ACHN (cell line): ENCODE results near the gene HSD17B3.
A peak's percentile ranks its signal among the peaks of the same experiment; 100 is the strongest.
"Not testable (repeated sequence)": the region's sequence is repeated elsewhere in the genome, so short reads cannot be mapped to it uniquely, and the experiment has no call there.

Source experiments
- DNase-seq: peaks from one replicate; pipeline ENCODE4 v3.0.0-alpha.2; 2015
- in situ Hi-C: cut with HindIII; loops from 2 replicates; pipeline ENCODE4 v1.10.0; 2017; ENCODE audit warnings: low sequenced_read_pairs, low pct_ligation_motif_present, low pct_unique_long_range_greater_than_20kb

The HSD17B3 gene

DNA sequence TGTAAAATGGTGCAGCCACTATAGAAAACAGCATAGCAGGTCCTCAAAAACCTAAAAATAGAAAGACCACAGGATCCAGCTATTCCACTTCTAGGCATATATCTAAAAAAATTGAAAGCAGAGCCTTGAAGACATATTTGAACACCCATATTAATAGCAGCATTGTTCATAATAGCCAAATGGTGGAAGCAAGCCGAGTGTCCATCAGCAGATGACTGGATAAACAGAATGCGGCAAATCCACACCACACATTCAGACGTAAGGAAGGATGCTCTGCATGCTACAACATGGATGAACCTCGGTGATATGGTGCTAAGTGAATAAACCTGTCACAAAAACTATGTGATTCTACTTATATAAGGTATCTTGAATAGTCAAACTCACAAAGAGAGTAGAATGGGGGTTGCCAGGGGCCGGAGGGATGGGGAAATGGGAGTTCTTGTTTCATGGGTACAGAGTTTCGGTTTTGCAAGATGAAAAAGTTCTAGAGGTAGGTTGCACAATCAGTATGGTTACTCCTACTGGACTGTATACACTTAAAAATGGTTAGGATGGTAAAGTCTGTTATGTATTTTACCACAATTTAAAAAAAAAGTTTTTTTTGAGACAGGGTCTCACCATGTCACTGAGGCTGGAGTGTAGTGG is 17.1 kb upstream of the HSD17B3 start:
- no peak for DNase-seq
- in situ Hi-C loops: no loop called here

GRCh38 chr9:96317335-96317980 is 15.5 kb upstream of the HSD17B3 start:
- peak; percentile 40 for DNase-seq
- in situ Hi-C loops: no loop called here

DNA sequence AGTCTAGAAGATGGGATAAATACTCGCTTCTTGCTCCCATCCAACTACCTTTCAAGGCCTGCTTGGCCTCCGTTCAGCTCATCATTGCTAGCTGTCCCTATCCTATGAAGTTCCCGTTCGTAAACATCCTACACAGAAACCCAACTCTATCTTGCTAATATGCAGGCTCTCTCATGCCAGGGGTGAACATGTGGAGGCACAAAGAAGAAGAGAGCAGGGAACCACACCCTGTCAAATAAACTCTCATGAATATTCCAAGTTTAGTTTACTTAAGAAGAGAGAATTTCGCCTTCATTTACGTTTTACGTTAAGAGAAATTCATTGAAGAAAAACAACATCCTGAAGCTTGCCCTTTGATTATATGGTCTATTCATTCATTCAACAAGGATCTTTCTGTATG is 7.9 kb upstream of the HSD17B3 start:
- DNase-seq: no peak
- in situ Hi-C loops: no loop called here

DNA sequence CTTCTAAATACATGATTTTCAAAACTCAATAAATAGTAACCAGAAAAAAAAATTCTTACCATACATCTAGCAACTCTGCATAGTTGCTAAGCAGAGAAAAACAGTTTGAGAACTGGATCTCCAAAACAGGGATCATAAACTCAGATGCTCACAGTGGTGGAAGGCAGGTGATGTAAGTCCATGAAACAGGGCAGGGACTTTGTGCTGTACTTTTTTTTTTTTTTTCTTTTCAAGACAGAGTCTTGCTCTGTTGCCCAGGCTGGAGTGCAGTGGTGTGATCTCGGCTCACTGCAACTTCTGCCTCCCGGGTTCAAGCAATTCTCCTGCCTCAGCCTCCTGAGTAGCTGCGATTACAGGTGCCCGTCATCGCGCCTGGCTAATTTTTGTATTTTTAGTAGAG is 5.0 kb upstream of the HSD17B3 start:
- in situ Hi-C loops, DNase-seq: not testable (repeated sequence)

DNA sequence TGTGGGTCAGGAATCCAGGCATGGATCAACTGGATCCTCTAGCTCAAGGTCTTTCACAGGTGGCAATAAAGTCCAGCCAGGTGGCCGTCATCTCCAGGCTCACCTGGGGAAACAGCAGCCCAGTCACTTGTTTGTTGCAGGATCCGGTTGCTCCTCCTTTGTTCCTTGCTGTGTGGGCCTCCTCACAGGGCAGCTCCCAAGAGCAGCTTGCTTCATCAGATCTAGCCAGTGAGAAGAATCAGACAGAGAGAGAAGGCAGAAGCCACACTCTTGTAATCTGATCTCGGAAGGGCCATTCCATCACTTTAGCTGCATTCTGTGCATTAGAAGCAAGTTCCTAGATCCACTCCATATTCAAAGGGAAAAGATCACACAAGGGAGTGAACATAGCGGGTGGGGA is 3.2 kb upstream of the HSD17B3 start:
- DNase-seq: no peak
- in situ Hi-C loops: no loop called here

- DNase-seq: no peak
- in situ Hi-C loops: no loop called here
Measured at GRCh38 chr9:96304230-96304629, 2.3 kb upstream of the HSD17B3 start.

DNA sequence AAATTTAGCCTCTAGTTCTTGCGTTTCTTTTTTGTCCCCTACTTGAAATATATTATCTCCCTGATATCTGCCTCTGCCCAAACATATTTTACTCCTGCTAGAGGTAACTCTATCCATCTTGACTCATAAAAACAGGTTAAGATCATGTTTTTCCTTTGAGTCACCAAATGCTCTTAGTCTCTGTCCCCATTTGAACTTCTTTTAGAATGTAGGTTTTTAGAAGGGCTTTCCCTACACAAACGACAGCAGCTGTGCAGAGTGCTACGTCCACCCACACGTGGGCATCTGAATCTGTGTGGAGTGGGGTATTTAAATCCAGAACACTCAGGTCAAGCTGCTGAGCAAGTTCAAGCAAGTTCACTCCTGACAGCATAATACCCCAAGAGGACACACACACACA is 2.2 kb downstream of the HSD17B3 start:
- DNase-seq: no peak
- in situ Hi-C loops: no loop called here

GRCh38 chr9:96294159-96294545 is 7.8 kb downstream of the HSD17B3 start:
- no peak for DNase-seq
- in situ Hi-C loops: no loop called here

- in situ Hi-C loops: no loop called here
- DNase-seq: no peak
Measured at GRCh38 chr9:96293498-96294158, 8.3 kb downstream of the HSD17B3 start.

DNA sequence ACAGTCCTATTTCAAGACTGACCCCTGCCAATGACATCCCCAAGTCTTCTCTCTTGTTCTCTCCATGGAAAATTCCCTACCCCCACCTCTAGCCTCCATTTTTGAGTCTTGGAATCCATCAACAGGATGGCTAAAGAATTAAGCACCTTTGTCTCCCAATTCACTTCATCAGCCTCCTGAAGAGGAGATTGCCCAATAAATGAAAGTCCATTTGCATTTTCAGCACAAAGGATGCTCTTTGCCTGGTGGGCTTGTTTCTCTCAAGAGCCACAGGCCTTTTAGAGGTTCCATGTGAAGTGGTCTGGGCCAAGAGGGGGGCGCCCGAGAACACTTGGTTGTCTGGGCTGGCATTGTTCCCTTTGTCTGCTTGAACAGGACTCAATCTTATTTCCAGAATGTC is 12.6 kb downstream of the HSD17B3 start:
- DNase-seq: no peak
- in situ Hi-C loops: no loop called here

- in situ Hi-C loops: no loop called here
- DNase-seq: no peak
Measured at GRCh38 chr9:96281641-96282040, 20.3 kb downstream of the HSD17B3 start.

DNA sequence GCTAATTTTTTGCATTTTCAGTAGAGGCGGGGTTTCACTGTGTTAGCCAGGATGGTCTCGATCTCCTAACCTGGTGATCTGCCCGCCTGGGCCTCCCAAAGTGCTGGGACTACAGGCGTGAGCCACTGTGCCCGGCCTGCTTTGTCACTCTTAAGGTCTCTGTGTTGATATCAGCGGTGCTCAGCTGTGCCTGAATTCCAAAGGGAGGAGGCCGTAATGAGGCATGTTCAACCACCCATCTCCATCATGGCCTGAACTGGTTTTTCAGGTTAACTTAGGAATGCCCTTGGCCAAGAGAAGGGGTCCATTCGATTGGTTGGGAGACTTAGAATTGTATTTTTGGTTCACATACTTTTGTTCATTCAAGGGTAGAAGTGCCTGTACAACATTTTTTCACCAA is 22.0 kb downstream of the HSD17B3 start:
- in situ Hi-C loops: no loop called here
- DNase-seq: no peak

GRCh38 chr9:96274939-96275338 is 27.0 kb downstream of the HSD17B3 start:
- no peak for DNase-seq
- in situ Hi-C loops: no loop called here

DNA sequence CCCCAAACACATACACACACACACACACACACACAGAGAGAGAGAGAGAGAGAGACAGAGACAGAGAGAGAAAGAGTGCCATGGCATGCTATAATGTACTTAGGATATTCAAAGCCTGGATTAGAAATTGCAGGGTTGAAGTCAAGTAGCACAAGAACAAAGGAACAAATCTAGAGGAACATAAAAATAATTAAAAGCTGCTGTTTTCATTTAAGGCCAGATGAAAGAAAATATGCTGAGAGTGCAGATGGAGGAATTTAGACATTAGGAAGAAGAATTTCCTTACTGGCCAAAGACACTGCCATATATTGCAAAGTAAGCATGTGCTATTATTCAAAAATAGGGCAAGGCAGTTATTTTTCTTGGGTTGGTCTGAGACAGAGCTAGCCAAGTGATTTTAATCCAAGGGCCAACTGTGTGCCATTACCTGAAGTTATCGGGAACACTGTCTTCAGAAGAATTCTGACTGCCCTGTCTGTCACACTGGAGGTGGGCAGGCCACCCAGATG is 31.7 kb downstream of the HSD17B3 start:
- no peak for DNase-seq
- in situ Hi-C loops: no loop called here

DNA sequence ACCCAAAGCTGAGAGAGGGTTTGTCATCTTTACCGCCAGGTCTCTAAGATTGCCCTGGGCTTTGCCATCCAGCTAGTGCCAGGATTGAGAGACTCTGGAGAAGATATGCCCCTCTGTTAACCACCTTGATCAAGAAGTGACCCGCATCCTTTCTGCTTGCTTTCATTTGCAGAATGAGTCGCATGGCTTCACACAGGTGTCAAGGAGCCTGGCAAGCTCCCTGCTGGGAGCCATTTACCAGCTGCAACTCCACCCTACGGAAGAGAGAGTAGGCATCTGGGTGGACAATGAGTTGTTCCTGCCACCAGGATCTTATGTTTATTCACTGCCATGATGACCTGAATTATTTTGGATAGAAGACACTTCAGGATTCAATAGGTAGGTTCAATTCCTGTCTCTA is 43.0 kb downstream of the HSD17B3 start:
- in situ Hi-C loops: no loop called here
- DNase-seq: no peak

DNA sequence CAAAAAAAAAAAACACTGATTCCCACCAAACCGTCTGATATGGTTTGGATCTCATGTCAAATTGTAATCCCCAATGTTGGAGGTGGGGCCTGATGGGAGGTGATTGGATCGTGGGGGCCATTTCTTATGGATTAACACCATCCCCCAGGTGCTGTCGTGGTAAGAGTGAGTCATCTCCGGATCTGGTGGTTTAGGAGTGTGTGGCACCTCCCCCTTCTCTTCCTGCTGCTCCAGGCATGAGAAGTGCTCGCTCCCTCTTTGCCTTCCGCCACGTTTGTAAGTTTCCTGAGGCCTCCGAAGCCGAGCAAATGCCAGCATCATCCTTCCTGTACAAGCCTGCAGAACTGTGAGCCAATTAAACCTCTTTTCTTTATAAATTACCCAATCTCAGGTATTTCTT is 45.2 kb downstream of the HSD17B3 start:
- in situ Hi-C loops: no loop called here
- no peak for DNase-seq

DNA sequence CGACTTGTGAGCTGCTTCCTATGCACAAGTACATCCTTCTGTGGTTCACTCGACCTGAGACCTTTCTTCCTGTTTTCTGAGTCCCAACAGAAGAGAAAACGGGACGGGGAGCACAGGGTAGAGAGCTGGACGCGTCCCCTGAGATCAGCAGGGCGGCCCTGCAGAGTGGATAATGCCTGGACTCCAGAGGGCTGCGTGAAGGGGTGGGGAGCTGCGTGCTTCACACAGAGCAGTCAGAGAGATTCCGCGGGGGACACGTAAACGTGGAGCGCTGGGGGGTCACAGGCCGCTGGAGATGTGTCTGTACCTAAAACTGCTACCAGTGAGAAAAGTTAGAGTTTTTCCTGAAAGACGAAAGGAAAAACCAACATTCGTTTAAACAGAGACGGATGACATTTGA is 46.3 kb downstream of the HSD17B3 start:
- no peak for DNase-seq
- in situ Hi-C loops: no loop called here

DNA sequence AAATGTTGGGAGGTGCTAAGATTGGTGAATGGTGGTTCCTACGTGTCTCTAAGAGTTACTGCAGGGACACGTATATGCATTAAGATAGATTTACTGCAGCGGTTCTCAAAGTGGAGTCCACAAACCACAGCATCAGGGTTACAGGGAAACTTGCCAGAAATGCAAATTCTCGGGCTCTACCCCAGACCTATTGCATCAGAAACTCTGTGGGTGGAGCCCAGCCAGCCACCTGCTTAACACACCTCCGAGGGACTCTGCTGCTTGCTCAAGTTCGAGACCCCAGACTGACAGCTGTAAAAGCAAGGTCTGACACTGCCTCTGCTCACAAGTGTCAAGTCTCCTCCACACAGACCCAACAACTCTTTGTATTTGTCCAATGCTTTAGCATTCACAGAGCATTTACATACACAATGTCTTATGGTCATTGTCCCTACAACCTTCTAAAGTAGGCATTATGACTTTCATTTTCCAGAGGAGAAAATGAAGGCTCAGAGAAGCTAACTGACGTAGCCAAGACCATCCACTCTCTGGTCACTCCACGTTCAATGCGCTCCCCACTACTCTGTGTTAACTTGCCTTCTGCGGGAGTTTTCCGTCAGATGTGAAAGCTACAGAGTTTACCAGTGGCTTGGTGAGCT is 48.8 kb downstream of the HSD17B3 start:
- in situ Hi-C loops: no loop called here
- DNase-seq: no peak

DNA sequence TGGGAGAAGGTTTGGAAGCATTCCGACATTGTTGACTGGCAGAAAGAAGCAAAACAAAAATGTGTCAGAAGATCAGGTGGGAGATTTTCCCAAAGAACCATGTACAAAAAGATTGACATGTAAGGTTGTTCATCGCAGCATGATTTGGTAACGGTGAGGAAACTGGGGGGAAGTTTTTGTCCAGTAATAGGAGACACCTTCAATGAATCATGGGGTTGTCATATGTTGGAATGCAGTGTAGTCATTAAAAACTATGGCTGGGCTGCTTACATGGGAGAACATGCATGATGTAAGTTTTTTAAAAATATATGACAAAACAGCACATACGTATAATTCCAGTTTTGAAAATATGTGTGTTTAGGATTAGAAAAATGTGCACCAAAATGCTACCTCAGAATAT is 50.5 kb downstream of the HSD17B3 start:
- DNase-seq: no peak
- in situ Hi-C loops: no loop called here
